ENCODE results near the gene COL10A1. TPM values are rescaled to one million over a fixed set of nuclear protein-coding genes. Genes with fewer than 3 reads are reported as not detected.
A peak's percentile ranks its signal among the peaks of the same experiment; 100 is the strongest.
"Not testable (repeated sequence)": the region's sequence is repeated elsewhere in the genome, so short reads cannot be mapped to it uniquely, and the experiment has no call there.

COL10A1 gene
- total RNA-seq, 2 donors from 2014 or later: not detected

DNA sequence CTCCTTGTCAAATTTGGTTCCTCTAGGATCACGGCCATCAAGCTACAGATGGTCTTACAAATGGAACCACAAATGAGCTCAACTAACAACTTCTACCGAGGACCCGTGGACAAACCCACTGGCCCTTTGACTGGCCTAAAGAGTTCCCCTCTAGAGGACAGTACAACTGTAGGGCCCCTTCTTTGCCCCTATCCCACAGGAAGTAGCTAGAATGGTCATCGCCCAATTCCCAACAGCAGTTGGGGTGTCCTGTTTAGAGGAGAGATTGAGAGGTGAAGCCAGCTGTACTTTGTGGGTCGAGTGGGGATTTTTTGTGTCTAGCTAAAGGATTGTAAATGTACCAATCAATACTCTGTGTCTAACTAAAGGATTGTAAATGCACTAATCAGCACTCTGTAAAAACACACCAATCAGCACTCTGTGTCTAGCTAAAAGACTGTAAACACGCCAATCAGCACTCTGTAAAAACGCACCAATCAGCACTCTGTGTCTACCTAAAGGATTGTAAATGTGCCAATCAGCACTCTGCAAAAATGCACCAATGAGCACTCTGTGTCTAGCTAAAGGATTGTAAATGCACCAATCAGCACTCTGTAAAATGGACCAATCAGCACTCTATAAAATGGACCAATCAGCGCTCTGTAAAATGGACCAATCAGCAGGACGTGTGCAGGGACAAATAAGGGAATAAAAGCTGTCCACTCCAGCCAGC, 29.7 kb downstream of the COL10A1 start:
- not testable (repeated sequence) for ATAC-seq (replicated peaks in 1 of 2); H3K4me3 Mint-ChIP-seq; DNase-seq; H3K9me3 Mint-ChIP-seq; H3K36me3 Mint-ChIP-seq (ENCODE audit: insufficient read depth in 2 of 2); H3K27ac Mint-ChIP-seq
- Mint-ChIP-seq H3K4me1 (ENCODE audit: low read depth) (peaks cover 14% of the 10 kb centered on the region), H3K27me3 (ENCODE audit: low read depth) (peaks cover 21% of the 10 kb centered on the region)

DNA sequence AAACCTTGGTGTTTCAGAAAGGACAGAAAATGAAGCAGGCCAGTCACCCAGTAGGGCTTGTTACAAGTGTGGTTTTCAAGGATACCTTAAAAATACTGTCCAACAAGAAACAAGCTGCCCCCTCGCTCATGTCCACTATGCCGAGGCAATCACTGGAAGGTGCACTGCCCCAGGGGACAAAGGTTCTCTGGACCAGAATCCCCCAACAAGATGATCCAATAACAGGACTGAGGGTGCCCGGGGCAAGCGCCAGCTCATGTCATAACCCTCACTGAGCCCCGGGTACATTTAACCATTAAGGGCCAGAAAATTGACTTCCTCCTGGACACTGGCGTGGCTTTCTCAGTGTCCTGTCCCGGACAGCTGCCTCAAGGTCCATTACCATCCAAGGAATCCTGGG, 31.9 kb downstream of the COL10A1 start:
- Mint-ChIP-seq H3K4me1 (ENCODE audit: low read depth) (peaks cover 7% of the 10 kb centered on the region), H3K27ac (no peak overlapping the region), H3K4me3 (no peak overlapping the region), H3K9me3 (peaks cover 0 to 6% of the 10 kb centered on the region in 2 donors), H3K36me3 (ENCODE audit: insufficient read depth in 2 of 2) (peaks cover 2% of the 10 kb centered on the region in 2 donors), H3K27me3 (ENCODE audit: low read depth) (peaks cover 16% of the 10 kb centered on the region)
- ATAC-seq (replicated peaks in 1 of 2): no peak
- no peak for DNase-seq

DNA sequence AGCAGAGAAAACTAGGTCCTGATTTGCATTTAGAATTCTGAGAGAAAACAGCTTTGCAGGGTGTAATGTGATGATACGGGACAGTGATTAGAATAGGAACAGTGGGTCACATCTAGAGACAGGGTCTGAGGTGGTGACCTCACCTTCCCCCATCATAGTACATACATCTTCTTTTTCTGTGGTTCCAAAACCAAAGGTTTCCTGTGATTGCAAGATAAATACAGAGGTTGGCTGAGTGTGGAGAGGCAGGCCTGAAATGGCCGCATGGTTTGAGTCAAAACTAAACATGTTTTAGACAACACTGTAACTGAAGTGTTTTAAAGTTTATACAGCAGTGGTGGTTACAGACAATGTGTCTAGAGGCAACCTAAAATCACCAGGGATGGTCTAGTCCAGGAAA, 35.7 kb downstream of the COL10A1 start:
- DNase-seq: peak in 1 of 2 donors; percentile 14
- H3K9me3 Mint-ChIP-seq: no peaks in the 10 kb centered on the region
- peak; percentile 94 to 97 for ATAC-seq (replicated peaks in 1 of 2)
- no peak overlapping the region for H3K4me3 Mint-ChIP-seq
- no peaks in the 10 kb centered on the region for H3K36me3 Mint-ChIP-seq (ENCODE audit: insufficient read depth in 2 of 2)
- H3K27ac Mint-ChIP-seq: peak overlapping the region; percentile 52
- H3K4me1 Mint-ChIP-seq (ENCODE audit: low read depth): peaks cover 7% of the 10 kb centered on the region
- peaks cover 16% of the 10 kb centered on the region for H3K27me3 Mint-ChIP-seq (ENCODE audit: low read depth)

DNA sequence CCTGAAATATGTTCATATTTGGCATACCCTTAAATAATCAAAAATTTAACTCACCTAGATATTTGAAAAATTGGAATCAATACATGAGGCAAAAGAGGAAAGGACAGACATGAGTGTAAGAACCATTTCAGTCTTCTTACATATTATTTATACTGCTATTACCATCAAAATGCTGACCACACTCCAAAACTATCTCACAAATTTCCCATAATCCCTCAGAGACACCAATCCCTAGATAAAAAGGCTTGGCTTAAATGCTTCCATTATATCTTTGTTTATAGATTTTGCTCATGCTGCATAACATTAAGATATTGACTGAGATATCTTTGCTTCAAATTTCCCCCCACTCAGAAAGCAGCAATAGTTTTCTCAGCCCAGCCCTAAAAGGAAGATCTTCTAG, 37.0 kb downstream of the COL10A1 start:
- Mint-ChIP-seq H3K27me3 (ENCODE audit: low read depth) (peaks cover 23% of the 10 kb centered on the region), H3K4me1 (ENCODE audit: low read depth) (peaks cover 7% of the 10 kb centered on the region), H3K36me3 (ENCODE audit: insufficient read depth in 2 of 2) (no peaks in the 10 kb centered on the region), H3K9me3 (no peaks in the 10 kb centered on the region), H3K4me3 (no peak overlapping the region), H3K27ac (no peak overlapping the region)
- DNase-seq (no peak), ATAC-seq (replicated peaks in 1 of 2) (no peak)

DNA sequence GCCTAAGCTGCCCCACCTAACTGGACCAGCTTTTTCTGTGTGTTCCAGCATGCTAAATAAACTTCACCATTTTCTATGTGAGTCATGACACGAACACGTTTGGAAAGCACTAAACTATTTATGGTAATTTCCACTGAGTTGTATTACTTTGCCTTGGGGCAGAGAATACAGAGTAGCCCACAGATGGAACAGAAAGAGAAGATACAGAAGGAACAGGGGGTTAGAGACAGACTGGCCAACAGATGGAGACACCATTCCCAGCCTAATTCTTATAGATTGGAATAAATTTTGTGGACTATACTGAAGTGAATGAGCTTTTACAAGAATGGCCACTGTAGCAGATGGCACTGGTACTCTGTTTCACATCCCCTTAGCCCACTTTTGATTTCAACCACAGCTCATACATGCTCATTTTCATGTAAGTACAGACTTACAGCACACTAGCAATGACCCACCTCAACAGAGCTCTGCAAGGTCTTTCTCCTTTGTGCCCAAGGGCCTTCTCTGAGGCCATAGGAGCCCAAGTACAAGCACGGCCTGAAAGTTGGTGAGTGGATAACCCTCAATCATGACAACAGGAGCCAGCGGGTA, 38.4 kb downstream of the COL10A1 start:
- Mint-ChIP-seq H3K27ac (no peak overlapping the region), H3K36me3 (ENCODE audit: insufficient read depth in 2 of 2) (no peaks in the 10 kb centered on the region), H3K27me3 (ENCODE audit: low read depth) (peaks cover 21% of the 10 kb centered on the region), H3K4me1 (ENCODE audit: low read depth) (peaks cover 7% of the 10 kb centered on the region), H3K9me3 (no peaks in the 10 kb centered on the region), H3K4me3 (no peak overlapping the region)
- ATAC-seq (replicated peaks in 1 of 2): no peak
- no peak for DNase-seq

DNA sequence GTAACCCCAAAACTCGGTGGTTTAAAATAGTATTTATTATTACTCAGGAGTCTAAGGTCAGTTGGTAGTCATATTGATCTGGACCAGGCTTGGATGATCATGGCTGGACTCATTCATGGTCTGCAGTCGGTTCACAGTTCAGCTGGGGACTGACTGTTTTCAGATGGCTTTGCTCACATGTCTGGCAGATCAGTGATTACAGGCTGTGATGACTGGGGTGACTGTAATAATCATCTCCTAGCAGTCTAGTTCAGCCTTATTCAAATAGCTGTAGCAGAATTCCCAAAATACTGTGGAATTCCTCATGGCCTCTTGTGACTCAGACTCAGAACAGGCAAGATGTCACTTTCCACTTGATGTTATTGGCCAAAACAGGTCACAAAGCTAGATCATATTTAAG, 41.6 kb downstream of the COL10A1 start:
- Mint-ChIP-seq H3K27me3 (ENCODE audit: low read depth) (peaks cover 24% of the 10 kb centered on the region), H3K4me1 (ENCODE audit: low read depth) (no peaks in the 10 kb centered on the region), H3K27ac (no peak overlapping the region), H3K36me3 (ENCODE audit: insufficient read depth in 2 of 2) (no peaks in the 10 kb centered on the region), H3K4me3 (no peak overlapping the region), H3K9me3 (no peaks in the 10 kb centered on the region)
- no peak for DNase-seq
- ATAC-seq (replicated peaks in 1 of 2): no peak

DNA sequence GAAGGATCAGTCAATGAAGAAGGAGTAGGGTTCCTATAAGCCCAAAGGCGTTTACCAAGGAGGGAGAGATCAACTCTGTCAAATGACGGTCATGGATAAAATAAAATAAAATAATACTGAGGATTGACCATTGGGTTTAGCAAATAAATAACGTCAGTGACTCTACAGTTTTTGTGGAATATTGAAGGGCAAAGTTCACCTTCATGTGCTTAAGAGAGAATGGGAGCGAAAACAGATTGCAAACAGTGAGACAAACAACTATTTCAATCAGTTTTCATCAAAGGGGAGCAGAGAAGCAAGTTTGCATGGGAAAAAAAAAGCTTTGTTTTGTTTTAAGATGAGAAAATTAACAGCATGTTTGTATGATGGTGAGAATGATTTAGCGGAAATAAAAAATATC, 42.9 kb downstream of the COL10A1 start:
- ATAC-seq (replicated peaks in 1 of 2): no peak
- H3K4me3 Mint-ChIP-seq: no peak overlapping the region
- no peak for DNase-seq
- no peaks in the 10 kb centered on the region for H3K4me1 Mint-ChIP-seq (ENCODE audit: low read depth)
- H3K9me3 Mint-ChIP-seq: no peaks in the 10 kb centered on the region
- no peak overlapping the region for H3K27ac Mint-ChIP-seq
- no peaks in the 10 kb centered on the region for H3K36me3 Mint-ChIP-seq (ENCODE audit: insufficient read depth in 2 of 2)
- H3K27me3 Mint-ChIP-seq (ENCODE audit: low read depth): peaks cover 24% of the 10 kb centered on the region

DNA sequence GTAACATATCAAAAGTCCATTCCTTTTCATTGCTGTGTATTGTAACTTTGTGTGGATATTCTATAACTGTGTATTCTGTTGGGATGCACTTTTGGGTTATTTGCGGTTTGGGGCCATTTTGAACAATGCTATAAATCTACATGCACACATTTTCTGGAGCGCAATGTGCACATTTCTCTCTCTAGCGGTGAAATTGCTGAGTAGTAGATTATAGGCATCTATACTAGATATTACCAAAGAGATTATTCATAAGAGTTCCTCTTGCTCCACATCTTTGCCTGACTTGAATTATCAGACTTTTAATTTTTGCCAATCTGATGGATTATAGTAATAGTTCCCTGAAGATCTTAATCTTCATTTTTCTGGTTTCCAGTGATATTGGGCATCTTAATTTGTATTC, 47.0 kb downstream of the COL10A1 start:
- DNase-seq (no peak), ATAC-seq (replicated peaks in 1 of 2) (no peak)
- Mint-ChIP-seq H3K4me3 (no peak overlapping the region), H3K27ac (no peak overlapping the region), H3K36me3 (ENCODE audit: insufficient read depth in 2 of 2) (no peaks in the 10 kb centered on the region), H3K9me3 (no peaks in the 10 kb centered on the region), H3K4me1 (ENCODE audit: low read depth) (peaks cover 2% of the 10 kb centered on the region), H3K27me3 (ENCODE audit: low read depth) (peaks cover 23% of the 10 kb centered on the region)

DNA sequence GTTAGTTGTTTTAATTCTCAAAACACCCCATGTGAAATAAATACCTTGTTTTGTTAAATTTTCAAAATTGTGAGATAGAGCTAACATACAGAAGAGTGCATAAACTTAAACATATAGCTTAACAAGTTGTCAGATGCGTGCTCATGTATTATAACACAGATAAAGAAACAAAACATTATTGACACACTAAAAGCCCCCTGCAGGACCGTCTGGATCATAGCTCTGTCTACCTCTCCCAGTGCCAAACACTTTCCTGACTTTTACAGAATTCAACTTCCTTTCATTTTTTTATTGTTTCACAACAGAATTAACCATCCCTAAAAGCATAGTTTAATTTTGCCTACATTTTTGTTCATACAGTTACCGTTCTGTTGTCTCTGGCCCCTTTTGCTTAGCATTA, 47.4 kb downstream of the COL10A1 start:
- ATAC-seq (replicated peaks in 1 of 2): no peak
- peaks cover 23% of the 10 kb centered on the region for H3K27me3 Mint-ChIP-seq (ENCODE audit: low read depth)
- no peaks in the 10 kb centered on the region for H3K36me3 Mint-ChIP-seq (ENCODE audit: insufficient read depth in 2 of 2)
- no peak overlapping the region for H3K4me3 Mint-ChIP-seq
- no peak for DNase-seq
- H3K9me3 Mint-ChIP-seq: no peaks in the 10 kb centered on the region
- peaks cover 7% of the 10 kb centered on the region for H3K4me1 Mint-ChIP-seq (ENCODE audit: low read depth)
- H3K27ac Mint-ChIP-seq: no peak overlapping the region

DNA sequence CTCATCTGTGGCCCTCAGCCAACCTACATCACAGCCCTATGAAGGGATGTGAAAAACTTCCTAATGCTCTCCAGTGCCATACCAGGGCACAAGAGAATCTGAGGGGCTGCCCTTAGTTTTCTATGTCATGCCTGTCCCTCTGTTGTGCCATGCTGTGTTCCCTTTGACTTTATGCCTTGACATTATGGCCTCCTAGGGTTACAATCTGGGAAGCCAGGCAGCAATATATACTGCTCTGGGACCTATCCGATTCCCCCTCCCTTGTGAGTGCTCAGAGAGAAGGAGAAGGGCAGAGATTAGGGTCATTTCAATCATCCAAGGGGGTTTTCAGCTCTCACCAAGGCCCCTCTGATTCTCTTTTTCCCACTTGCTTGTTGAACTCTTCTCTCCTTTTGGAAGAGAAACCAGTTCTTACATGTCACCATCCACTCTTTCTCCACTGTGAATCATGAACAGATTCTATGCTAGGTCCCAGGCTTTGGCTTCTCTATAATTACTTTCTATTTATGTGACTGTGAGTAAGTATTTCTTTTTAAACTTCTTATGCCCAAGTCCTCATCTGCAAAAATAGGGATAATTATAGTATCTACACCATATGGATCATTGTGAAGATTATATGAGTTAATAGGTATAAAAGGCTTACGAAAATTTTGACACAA, 51.1 kb downstream of the COL10A1 start:
- H3K4me3 Mint-ChIP-seq: no peak overlapping the region
- H3K27ac Mint-ChIP-seq: no peak overlapping the region
- H3K9me3 Mint-ChIP-seq: no peaks in the 10 kb centered on the region
- DNase-seq (no peak), ATAC-seq (replicated peaks in 1 of 2) (no peak)
- H3K36me3 Mint-ChIP-seq (ENCODE audit: insufficient read depth in 2 of 2): no peaks in the 10 kb centered on the region
- peaks cover 7% of the 10 kb centered on the region for H3K4me1 Mint-ChIP-seq (ENCODE audit: low read depth)
- H3K27me3 Mint-ChIP-seq (ENCODE audit: low read depth): peaks cover 6% of the 10 kb centered on the region

DNA sequence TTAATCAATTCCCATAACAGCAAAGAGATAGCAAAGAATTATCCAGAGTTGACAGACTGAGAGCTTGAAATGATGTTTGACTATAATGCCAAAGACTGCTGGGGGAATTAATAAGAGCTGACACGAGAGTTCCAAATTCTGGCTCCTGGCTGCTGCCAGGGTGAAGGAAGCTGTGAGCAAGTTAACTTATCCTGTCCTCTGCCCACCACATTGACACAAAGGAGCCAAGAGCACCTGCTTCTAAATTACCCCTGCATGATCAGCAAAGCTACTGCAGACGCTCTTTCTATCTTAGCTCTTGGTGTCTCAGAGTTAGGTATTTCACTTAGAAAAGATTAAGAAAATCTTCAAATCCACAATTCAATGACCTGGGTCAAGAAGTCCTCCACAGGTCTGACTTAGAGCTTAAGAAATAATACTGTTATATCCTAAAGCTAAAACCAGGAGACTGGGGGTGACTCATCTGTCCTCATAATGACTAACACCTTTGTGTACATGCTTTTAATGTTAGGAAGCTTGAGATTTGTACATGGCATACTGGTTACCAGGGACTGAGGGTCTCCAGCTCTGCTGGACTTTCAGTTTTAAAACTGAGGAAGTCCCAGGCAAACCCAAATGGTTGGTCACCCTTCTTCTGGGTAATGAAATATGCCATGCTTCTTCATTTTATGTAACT, 52.0 kb downstream of the COL10A1 start:
- peaks cover 7% of the 10 kb centered on the region for H3K4me1 Mint-ChIP-seq (ENCODE audit: low read depth)
- H3K9me3 Mint-ChIP-seq: no peaks in the 10 kb centered on the region
- H3K36me3 Mint-ChIP-seq (ENCODE audit: insufficient read depth in 2 of 2): no peaks in the 10 kb centered on the region
- no peak for DNase-seq
- peaks cover 6% of the 10 kb centered on the region for H3K27me3 Mint-ChIP-seq (ENCODE audit: low read depth)
- no peak overlapping the region for H3K27ac Mint-ChIP-seq
- H3K4me3 Mint-ChIP-seq: no peak overlapping the region
- peak; percentile 36 to 44 for ATAC-seq (replicated peaks in 1 of 2)

DNA sequence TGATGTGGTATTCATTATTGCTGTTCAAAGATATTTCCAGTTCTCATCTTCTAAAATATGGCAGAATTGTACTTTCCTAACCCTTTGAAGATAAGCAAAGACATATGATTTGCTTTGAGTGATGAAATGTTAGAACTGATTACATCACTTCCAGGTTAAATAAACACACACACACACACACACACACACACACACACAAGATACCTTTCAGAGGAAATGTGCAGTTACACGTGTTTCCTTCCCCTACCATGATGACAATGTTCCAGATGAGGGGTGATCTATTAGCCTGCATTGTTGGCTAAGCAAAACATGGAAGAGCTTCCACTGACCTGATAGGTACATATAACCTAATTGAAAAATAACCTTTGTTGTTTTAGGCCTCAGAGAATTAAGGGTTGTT, 53.6 kb downstream of the COL10A1 start:
- ATAC-seq (replicated peaks in 1 of 2): no peak
- H3K27ac Mint-ChIP-seq: peak overlapping the region; percentile 63
- DNase-seq: no peak
- H3K9me3 Mint-ChIP-seq: no peaks in the 10 kb centered on the region
- H3K36me3 Mint-ChIP-seq (ENCODE audit: insufficient read depth in 2 of 2): no peaks in the 10 kb centered on the region
- peaks cover 6% of the 10 kb centered on the region for H3K27me3 Mint-ChIP-seq (ENCODE audit: low read depth)
- H3K4me3 Mint-ChIP-seq: no peak overlapping the region
- H3K4me1 Mint-ChIP-seq (ENCODE audit: low read depth): peaks cover 7% of the 10 kb centered on the region
